OCI-M1 (cell line): ENCODE results near the gene RPL13A.
A peak's percentile ranks its signal among the peaks of the same experiment; 100 is the strongest.
"Not testable (repeated sequence)": the region's sequence is repeated elsewhere in the genome, so short reads cannot be mapped to it uniquely, and the experiment has no call there.

Experiments
- DNase-seq: peaks from one replicate; lab custom pipeline; 2025; lab: John Stamatoyannopoulos, UW

RPL13A gene

DNA sequence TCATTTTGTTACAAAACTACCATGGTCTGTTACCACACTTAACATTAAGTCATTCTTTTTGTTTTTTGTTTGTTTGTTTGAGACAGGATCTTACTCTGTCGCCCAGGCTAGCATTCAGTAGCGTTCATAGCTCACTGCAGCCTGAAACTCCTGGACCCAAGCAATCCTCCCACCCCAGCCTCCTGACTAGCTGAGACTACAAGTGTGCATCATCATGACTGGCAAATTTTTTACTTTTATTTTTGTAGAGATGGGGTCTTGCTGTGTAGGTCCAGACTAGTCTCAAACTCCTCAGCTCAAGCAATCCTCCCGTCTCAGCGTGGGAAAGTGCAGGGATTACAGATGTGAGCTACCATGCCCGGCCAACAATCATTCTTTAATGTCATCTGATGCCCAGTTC is 31.1 kb upstream of the RPL13A start:
- DNase-seq: no peak

DNA sequence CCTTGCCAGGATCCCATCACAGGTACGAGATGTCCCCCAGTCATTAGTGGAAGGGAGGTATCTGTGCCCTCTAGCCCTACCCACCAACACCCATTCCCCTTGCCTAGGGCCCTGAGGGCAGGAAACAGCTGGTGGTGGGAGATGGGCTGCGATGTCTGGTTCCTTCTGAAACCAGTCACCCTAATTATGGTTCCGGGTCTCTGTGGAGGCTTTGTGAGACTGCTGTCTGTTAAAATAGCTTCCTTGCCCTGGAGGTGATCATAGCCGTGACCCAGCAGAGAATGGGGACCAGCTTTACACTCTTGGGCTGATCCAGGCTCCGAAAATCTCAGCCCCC is 28.9 kb upstream of the RPL13A start:
- no peak for DNase-seq

DNA sequence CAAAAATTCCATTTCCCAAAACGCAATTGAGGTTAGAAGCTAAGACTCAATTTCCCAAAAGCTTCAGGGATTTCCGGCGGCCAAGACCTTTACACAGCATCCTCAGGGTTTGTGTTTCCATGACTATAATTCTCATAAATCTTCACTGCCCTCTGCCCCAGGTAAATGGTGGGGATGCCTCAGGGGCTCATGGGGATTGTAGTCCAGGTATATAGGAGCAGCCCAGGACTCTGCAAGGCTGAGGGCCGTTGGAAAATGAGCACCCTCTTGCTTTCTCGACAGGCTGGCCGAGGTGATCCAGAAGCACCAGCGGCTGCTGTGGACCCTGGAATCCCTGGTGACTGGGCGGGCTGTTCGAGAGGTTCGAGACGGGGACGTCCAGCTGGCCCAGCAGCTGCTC is 28.0 kb upstream of the RPL13A start:
- no peak for DNase-seq

DNA sequence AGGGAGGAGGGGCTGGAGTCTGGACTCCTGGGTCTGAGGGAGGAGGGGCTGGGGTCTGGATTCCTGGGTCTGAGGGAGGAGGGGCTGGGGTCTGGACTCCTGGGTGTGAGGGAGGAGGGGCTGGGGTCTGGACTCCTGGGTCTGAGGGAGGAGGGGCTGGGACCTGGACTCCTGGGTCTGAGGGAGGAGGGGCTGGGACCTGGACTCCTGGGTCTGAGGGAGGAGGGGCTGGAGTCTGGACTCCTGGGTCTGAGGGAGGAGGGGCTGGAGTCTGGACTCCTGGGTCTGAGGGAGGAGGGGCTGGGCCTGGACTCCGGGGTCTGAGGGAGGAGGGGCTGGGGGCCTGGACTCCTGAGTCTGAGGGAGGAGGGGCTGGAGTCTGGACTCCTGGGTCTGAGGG is 26.3 kb upstream of the RPL13A start:
- not testable (repeated sequence) for DNase-seq

DNA sequence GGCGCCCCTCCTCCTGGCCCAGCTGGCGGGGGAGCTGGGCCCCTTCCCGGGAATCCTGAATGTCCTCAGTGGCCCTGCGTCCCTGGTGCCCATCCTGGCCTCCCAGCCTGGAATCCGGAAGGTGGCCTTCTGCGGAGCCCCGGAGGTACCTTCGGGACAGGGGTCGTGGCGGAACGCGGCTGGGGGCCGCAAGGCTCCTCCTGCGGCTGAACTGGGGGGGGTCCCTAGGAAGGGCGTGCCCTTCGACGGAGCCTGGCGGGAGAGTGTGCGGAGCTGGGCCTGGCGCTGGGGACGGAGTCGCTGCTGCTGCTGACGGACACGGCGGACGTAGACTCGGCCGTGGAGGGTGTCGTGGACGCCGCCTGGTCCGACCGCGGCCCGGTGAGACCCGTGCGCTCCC is 25.8 kb upstream of the RPL13A start:
- no peak for DNase-seq

DNA sequence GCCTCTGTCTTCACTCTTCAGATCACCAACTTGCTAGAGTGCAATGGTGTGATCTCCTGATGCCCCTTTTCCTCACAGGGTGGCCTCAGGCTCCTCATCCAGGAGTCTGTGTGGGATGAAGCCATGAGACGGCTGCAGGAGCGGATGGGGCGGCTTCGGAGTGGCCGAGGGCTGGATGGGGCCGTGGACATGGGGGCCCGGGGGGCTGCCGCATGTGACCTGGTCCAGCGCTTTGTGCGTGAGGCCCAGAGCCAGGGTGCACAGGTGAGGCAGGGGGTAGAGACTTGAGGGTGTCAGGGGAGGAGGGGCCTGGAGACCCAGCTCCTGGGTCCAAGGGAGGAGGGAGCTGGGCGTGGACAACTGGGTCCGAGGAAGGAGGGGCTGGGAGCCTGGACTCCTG is 24.9 kb upstream of the RPL13A start:
- DNase-seq: no peak

DNA sequence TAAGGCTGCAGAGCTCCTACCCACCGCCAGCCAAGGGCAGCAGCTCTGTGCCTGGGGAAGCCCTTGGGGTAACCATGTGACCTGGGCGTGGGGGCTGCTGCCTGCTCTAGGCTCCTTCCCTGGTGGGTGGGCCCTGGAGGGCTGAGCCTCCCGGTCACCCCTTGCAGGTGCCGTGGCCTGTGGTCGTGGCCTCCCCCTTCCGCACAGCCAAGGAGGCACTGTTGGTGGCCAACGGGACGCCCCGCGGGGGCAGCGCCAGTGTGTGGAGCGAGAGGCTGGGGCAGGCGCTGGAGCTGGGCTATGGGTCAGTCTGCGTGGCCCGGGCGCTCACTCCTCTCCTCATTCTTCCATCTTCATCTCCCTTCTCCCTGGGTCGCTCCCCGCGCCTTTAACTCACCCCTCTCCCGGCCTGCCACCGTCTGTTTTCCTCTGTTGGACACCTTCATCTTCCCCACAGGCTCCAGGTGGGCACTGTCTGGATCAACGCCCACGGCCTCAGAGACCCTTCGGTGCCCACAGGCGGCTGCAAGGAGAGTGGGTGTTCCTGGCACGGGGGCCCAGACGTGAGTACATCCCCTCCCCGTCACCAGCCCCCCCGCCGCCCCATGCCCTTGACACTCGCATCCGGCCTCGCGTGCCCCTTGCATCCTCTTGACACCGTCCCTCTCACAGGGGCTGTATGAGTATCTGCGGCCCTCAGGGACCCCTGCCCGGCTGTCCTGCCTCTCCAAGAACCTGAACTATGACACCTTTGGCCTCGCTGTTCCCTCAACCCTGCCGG is 23.3 kb upstream of the RPL13A start:
- no peak for DNase-seq

DNA sequence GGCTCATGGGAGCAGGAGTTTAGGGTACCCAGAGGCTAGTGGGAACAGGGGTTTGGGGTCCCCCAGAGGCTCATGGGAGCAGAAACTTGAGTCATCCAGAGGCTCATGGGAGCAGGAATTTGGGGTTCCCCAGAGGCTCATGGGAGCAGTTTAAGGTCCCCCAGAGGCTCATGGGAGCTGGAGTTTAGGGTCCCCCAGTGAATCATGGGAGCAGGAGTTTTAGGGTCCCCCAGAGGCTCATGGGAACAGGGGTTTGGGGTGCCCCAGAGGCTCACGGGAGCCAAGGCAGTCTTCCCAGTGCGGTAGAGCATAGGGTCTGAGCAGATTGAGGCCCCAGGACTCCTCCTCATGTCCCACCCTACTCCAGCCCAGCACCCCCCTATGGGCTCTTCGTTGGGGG is 22.0 kb upstream of the RPL13A start:
- no peak for DNase-seq

DNA sequence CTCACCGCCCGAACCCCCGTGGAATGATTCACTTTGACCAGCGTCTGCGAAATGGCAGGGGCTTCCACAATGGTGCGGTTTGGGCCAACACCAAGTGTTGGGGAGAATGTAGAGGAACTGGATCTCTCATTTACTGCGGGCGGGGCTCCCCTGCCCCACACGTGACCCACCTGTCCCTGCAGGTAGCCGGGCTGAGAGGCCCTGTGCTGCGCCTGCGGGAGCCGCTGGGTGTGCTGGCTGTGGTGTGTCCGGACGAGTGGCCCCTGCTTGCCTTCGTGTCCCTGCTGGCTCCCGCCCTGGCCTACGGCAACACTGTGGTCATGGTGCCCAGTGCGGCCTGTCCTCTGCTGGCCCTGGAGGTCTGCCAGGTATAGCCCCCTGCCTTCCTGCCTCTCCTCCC is 19.2 kb upstream of the RPL13A start:
- DNase-seq: no peak

DNA sequence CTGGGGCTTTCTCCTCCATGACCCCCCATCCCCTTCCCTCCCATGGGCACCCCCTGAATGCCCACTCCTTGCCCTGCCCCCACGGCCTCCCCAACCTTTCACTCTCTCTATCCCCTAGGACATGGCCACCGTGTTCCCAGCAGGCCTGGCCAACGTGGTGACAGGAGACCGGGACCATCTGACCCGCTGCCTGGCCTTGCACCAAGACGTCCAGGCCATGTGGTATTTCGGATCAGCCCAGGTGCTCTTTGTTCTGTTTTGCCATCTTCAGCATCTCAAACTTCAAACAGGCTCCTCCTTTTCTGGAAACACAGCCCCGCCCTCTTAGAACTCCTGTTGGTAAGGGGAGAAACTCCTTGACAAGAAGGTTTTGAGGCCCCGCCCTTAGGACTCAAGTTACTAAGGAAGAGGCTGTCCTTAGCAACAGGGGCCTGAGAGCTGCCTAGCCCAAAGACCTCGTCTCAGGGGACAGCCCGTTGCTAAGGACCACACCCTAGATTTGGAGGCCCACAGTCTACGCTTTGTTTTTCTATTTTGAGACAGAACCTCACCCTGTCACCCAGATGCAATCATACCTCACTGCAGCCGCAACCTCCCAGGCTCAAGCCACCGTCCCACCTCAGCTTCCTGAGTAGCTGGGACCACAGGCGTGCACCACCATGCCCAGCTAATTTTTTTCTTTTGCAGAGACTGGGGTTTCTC is 18.5 kb upstream of the RPL13A start:
- peak; percentile 42 for DNase-seq

DNA sequence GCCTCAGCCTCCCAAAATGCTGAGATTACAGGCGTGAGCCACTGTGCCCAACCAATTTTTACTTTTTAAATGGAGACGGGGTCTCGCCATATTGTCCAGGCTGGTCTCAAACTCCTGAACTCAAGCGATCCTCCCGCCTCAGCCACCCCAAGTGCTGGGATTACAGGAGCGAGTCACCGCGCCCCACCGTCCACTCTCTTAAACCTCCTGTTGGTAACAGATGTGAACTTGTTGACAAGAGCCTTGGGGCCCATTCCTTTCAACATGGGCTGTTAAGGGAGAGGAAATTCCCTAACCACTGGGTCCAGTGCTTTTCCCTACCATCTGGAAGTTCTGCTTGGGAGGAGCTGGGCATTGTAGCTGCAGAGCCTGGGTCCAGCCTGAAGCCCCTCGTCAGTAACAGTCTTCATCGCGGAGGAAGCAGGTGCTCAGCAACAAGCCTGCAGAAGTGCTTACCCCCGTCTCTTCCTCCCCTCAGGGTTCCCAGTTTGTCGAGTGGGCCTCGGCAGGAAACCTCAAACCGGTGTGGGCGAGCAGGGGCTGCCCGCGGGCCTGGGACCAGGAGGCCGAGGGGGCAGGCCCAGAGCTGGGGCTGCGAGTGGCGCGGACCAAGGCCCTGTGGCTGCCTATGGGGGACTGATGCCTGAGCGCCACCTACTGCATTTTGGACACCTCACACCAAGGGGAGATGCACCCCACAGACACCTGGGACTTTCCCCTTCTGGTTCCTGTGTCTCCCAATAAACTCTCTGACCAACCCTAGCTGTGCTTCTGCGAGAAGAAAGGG is 17.4 kb upstream of the RPL13A start:
- DNase-seq: no peak

DNA sequence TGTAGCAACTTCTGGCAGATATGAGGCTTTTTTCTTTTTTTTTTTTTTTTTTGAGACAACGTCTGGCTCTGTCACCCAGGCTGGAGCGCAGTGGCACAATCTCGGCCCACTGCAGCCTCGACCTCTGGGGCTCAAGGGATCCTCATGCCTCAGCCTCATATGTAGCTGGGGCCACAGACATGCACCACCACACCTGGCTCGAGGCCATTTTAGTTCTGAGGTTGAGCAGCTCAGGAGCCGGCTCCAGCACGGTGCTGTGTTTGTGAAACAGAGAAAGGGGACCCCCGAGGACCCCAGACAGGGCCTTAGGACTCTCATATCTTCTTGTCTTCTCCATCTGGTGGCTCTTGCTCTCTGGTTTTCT is 16.8 kb upstream of the RPL13A start:
- no peak for DNase-seq

DNA sequence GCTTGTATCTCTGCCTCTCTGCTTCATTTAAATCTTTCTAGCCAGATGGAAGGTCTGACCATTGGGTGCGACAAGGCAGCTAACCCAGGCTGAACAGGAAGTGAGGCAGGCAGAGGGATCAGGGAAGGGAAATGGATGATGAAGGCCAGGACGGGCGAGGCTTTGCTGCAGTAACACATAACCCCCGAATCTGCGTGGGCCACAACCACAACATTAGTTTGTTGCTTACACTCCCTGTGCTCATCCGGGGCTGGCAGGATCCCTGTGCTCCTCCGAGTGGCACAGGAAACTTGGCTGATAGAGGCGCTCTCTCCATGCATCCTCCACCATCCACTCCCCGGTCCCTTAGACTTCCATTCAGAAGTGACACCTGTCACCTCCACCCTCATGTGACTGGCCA is 14.5 kb upstream of the RPL13A start:
- no peak for DNase-seq

DNA sequence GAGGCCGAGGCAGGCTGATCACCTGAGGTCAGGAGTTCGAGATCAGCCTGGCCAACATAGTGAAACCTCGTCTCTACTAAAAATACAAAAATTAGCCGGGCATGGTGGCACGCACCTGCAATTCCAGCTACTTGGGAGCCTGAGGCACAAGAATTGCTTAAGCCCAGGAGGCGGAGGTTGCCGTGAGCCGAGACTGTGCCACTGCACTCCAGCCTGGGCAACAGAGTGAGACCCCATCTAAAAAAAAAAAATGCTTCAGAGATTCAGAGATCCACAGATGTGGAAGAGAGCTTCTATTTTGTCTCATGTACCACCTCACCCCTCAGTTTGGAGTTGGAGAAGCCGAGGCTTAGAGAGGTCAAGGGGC is 13.9 kb upstream of the RPL13A start:
- not testable (repeated sequence) for DNase-seq

DNA sequence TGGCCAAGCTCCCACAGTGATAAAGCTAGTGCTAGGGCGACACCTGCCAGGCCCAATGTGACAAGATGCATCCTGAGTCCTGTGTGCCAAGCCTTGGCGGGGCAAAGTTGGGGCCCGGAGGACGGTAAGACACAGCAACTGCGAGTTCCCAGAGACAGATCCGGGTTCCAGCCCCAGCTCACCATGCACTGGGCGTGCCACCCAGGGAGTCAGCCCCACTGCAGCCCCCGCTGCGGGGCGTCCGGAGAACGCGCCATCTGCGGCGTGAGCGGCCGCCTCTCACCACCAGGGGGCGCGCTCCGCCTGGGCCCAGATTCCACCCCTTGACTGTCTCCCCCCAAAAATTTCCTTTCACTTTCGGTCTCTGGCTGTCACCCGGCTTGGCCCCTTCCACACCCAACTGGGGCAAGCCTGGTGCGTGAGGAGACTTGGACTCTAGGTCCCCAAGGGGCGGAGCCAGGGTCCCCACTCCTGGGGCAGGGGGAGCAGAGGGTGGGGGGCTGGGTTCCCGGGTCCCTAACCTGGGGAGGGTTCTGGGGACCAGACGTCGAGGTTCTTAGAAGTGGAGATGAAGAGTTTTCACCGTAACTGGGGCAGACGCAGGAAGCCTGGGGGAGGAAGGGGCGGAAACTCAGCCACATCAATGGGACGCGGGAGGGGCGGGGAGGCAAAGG is 13.4 kb upstream of the RPL13A start, which contains the start of gene FLT3LG:
FLT3LG (plus strand) TSS at position 348 of the 674 bp plus-strand sequence. CDS start 425 bp downstream, outside the sequence.
- DNase-seq: peak; percentile 96

DNA sequence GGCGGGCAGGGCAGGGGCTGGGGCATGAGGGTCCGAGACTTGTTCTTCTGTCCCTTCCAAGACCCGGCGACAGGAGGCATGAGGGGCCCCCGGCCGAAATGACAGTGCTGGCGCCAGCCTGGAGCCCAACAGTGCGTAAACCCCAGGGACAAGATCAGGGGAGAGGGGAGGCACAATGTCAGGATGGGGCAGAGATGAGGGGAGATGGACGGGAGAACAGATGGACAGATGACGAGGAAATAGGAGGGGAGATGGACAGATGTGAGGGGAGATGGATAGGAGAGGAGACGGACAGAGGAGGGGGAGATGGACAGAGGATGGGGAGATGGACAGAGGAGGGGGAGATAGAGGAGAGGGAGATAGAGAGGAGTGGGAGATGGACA is 12.9 kb upstream of the RPL13A start:
- no peak for DNase-seq

DNA sequence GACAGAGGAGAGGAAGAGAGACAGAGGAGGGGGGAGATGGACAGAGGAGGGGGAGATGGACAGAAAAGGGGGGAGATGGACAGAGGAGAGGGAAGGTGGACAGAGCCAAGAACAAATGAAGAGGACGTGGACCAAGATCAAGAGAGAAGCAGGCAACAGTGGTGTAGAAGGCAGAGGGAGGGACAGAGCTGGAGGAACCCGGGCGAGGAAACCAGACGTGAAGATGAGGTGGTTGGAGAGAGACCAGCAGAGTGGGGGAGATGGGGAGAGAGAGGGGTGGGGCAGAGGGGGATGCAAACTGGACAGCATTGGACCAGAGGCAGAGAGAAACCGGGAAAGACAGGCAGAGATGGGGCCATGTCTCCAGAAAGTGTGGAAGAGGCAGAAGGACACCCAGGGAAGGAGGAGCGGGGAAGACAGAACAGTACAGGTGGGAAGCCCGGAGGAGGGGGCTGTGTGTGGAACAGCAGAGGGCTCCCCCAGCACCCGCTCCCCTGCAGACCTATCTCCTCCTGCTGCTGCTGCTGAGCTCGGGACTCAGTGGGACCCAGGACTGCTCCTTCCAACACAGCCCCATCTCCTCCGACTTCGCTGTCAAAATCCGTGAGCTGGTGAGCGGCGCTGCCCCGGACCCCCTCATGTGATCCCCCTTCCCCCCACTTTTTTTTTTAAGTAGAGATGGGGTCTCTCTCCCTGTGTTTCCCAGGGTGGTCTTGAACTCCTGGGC is 12.1 kb upstream of the RPL13A start:
- DNase-seq: no peak

DNA sequence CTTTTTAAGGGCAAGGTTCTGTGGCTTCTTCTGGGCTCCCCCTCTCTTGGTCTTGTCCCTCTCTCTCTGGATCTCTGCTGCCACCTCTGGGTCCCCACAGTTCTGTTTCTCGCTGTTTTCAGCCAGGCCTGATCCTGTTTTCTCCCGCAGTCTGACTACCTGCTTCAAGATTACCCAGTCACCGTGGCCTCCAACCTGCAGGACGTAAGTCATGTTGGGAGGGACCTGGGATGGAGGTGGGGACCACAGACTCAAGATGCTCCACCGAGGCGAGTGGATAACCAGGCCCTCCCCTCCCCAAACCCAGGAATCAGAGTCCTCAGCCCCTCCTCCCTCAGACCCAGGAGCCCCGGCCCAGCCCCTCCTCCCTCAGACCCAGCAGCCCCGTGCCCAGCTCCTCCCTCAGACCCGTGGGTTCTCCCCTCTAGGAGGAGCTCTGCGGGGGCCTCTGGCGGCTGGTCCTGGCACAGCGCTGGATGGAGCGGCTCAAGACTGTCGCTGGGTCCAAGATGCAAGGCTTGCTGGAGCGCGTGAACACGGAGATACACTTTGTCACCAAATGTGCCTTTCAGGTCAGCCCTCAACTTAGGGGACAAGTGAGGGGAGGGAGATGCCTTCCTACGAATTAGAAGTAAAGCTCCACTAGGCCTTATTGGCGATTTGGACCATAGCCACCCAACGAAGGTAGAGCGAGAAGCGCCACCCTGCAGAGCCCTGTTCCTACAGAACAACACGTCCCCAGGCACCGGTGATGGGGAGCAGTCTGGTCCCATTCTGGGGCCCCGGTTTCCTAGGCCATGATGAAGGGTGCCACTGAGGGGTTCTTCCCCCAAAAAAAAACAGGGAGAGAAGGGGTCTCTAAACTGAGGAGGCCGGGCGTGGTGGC is 11.2 kb upstream of the RPL13A start:
- DNase-seq: peak; percentile 55

DNA sequence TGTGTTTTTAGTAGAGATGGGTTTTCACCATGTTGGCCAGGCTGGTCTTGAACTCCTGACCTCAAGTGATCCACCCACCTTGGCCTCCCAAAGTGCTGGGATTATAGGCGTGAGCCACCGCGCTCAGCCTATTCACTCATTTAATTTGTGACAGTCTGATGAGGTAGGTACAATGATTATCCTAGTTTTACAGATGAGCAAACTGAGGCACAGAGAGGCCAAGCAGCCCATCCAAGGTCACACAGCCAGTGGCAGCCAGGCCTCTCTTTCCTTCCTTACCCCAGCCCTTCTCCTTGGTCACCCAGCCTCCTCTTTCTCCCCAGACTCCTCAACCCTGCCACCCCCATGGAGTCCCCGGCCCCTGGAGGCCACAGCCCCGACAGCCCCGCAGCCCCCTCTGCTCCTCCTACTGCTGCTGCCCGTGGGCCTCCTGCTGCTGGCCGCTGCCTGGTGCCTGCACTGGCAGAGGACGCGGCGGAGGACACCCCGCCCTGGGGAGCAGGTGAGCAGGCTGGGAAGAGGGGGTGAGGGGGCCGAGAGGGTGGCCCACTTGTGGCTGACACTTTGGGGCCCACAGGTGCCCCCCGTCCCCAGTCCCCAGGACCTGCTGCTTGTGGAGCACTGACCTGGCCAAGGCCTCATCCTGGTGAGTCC is 7.3 kb upstream of the RPL13A start:
- DNase-seq: no peak

DNA sequence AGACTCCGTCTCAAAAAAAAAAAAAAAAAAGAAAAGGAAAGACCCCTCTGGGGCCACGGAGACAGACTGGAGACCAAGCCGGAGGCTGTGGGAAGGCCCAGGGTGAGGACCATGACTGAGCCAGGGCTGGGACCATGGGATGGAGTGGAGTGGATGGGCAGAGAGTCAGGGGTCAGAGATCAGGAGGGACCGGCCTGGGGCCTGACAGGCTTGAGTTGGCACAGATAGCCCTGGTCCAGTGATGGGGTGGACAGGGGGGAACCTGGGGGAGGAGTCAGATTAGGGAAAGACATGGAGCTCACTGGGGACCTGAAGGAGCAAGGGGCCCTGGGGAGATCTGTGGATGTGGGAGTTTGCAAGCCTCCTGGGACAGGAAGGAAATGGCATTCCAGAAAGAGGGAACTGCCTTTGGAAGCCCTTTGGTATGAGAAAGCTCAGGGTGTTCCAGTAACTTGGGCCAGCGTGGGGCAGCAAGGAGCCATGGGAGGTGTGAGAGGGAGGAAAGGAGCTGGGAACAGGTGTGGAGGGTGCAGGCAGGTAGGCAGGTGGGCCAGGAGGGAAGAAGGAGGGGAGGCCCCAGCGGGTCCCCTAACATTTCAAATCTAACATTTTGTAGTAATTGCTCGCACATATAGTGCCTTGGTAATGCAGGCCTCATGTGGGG is 6.3 kb upstream of the RPL13A start:
- DNase-seq: no peak
